ENCODE data around the gene RAB30. TPM values are rescaled to one million over a fixed set of nuclear protein-coding genes. Genes with fewer than 3 reads are reported as not detected.

The RAB30 gene
- total and polyA plus RNA-seq, 2 donors (not counting 3 experiments of a cell fraction or from before 2014, with no cell fraction given): 4.1 to 14.6 TPM

DNA sequence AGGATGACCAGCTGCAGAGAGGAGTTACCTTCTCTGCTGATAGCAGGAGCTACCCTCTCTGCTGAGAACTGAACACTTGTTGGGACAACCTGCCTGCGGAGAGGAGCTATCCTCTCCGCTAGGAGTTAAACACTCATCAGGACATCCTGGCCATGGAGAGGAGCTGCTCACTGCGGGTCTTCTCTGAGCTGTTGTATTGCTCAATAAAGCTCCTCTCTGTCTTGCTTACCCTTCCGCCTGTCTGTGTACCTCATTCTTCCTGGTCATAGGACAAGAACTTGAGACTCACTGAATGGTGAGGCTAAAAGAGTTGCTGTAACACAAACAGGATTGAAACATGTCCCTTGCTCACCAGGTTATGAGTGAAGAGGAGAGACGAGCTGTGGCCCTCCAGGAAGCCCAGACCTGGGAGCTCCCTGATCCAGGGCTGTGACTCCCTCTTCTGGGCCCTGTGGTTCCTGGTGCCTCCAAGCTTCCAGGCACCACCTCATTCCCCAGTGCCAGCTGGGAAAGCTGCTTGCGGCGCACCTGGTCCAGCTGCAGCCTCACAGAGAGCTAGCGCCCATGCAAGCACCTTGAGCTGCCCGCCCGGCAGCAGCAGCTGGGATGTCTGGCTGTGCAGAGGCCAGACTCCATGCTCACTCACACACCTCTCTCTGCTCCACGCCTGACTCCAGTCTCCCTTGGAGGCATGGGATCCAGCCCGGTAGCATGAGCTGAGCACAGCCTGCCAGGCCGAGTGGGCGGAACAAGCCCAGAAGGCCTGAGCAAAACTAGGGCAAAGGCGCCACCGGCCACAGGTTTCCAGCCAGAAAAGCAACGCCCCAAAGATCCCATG is 50.5 kb downstream of the RAB30 start:
- no peak overlapping the region for H3K4me3 ChIP-seq (replicated peaks in 1 of 3; ENCODE audit: insufficient read depth in 1 of 3, low read depth in 1 of 3, low read length in 3 of 3)
- ChIA-PET POLR2A (no interaction called here), CTCF (interaction anchor here (0.9 to 1.7 kb wide), 3 partner anchors 13 to 26 kb away, joined by 3 to 5 read pairs (median 4); no protein-coding TSS in a partner anchor)
- dilution Hi-C loops (cut with MboI; ENCODE audit: extremely low pct_ligation_motif_present, low sequenced_read_pairs) (no loop called here), intact Hi-C loops (cut with micrococcal nuclease) (no loop called here)
- H3K9me1 ChIP-seq (replicated peaks; ENCODE audit: control insufficient read depth, extremely low read depth, insufficient read depth, low read length): no peaks in the 10 kb centered on the region
- H3K4me1 ChIP-seq (ENCODE audit: control insufficient read depth, extremely low read depth, insufficient read depth, low read length): no peaks in the 10 kb centered on the region
- H3K4me2 ChIP-seq (ENCODE audit: insufficient read depth, low read length): no peak overlapping the region
- H4K20me1 ChIP-seq (replicated peaks; ENCODE audit: control insufficient read depth, extremely low read depth, insufficient read depth, low read length): no peaks in the 10 kb centered on the region
- no TSS peak for BruUV-seq (replicated peaks)
- no peaks in the 10 kb centered on the region for H3K27me3 ChIP-seq (ENCODE audit: control insufficient read depth in 2 of 2, insufficient read depth in 2 of 2, low read length in 2 of 2)
- no peak overlapping the region for H2AFZ ChIP-seq (ENCODE audit: low read depth, low read length)
- no peaks in the 10 kb centered on the region for H3K36me3 ChIP-seq (ENCODE audit: control insufficient read depth in 2 of 2, extremely low read depth in 1 of 2, insufficient read depth in 2 of 2, low read length in 2 of 2)
- TF ChIP-seq CTCF (IDR thresholded peaks at IDR 0.05; ENCODE audit: extremely low read depth in 1 of 2, insufficient read depth in 1 of 2, low read depth in 1 of 2, low read length in 2 of 2) (no peak), GATA2 (IDR thresholded peaks at IDR 0.05; ENCODE audit: insufficient read depth, insufficient read length, low read depth, low read length) (no peak), FOS (IDR thresholded peaks at IDR 0.05; ENCODE audit: borderline replicate concordance, insufficient read depth, low read length) (no peak), JUN (IDR thresholded peaks at IDR 0.05; ENCODE audit: borderline replicate concordance, insufficient read depth, insufficient read length, low read depth) (no peak)
- TF ChIP-seq, protein P1, sequence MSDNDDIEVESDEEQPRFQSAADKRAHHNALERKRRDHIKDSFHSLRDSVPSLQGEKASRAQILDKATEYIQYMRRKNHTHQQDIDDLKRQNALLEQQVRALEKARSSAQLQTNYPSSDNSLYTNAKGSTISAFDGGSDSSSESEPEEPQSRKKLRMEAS (IDR thresholded peaks at IDR 0.05; ENCODE audit: insufficient read depth, insufficient read length): no peak
- H3K79me2 ChIP-seq (ENCODE audit: control insufficient read depth, insufficient read depth, low read length): no peaks in the 10 kb centered on the region
- H3K9ac ChIP-seq (replicated peaks; ENCODE audit: extremely low read depth, insufficient read depth, low read length): no peak overlapping the region
- H3K27ac ChIP-seq (ENCODE audit: insufficient read depth, low read depth, low read length): no peak overlapping the region
- FAIRE-seq (no peak), DNase-seq (ENCODE audit: low read depth, low spot score) (no peak)
- no peaks in the 10 kb centered on the region for H3K9me3 ChIP-seq (replicated peaks; ENCODE audit: control insufficient read depth, insufficient read depth, low read length)
